Inflammatory macrophage treated with lipopolysaccharide for 4 hours (primary cell): ENCODE results near the gene FOXR1.

Experiments used
- DNase-seq: peaks from one replicate; pipeline ENCODE4 v3.0.0-alpha.2; 2020

Gene FOXR1

DNA sequence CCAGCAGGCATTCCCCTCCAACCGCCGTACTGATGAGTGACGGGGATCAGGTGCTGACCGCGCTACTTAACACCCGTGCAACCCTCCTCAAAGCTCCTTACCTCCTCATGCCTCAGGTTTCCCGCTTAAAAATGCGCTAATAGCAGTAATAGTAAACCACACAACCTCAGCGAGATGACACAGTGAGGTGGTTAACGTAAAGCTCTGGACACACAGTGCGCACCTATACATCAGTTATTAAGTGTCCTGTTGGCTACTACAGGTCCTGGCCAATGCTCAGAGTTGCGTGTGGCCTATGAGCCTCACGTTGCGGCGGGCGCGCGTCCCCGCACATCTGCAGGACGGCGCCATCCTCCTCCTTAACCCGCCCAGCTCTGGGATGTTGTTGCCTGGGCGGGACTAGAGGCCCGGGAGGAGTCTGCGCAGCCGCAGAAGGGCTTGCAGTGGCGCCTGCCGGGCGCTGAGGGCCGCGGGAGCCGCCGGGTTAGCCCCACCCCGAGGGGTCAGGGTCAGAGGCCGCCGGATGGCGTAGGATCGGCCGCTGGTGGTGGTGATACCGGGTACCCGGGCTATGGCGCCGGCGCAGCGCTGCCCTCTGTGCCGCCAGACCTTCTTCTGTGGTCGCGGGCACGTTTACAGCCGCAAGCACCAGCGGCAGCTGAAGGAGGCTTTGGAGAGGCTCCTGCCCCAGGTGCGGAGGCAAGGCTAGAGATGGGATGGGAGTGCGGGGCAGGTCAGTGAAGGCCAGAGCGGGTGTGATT is 26.2 kb downstream of the FOXR1 start, which contains the start of gene CENATAC:
Gene CENATAC, plus strand, starts transcription at position 512 of the 761 bp plus-strand sequence. Its CDS starts 60 bp downstream, at position 572.
- peak; percentile 96 for DNase-seq

DNA sequence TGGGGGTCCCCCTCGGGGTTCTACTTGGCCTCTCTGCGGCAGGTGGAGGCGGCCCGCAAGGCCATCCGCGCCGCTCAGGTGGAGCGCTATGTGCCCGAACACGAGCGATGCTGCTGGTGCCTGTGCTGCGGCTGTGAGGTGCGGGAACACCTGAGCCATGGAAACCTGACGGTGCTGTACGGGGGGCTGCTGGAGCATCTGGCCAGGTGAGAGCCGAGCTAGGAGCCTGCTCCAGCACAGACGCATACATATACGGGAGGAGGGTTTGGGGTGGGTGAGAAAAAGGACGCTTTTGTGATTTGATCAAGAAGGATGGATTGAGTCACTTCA is 26.8 kb downstream of the FOXR1 start:
- no peak for DNase-seq

- no peak for DNase-seq
These were observed 27.3 kb downstream of the FOXR1 start for GRCh38 chr11:118998822-118999221.

DNA sequence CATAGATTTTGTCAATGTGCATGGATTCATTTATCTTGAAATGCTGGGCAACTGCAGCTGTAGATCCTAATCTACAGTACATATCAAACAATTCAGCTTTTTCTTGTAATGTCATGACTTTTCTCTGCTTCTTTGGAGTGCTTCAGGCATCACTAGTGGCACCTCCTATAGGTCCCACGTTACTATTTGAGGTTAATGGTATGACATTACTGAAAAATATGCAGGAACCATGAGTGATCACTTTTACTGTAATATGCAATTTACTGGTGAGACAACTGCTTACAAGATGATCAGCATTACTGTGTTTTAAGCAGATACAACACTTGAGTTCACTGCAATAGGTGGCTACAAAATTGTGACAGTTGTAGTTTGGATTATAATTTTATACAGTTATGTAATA is 29.3 kb downstream of the FOXR1 start:
- no peak for DNase-seq

- DNase-seq: peak; percentile 37
These were observed 35.1 kb downstream of the FOXR1 start for GRCh38 chr11:119006656-119007055.

DNA sequence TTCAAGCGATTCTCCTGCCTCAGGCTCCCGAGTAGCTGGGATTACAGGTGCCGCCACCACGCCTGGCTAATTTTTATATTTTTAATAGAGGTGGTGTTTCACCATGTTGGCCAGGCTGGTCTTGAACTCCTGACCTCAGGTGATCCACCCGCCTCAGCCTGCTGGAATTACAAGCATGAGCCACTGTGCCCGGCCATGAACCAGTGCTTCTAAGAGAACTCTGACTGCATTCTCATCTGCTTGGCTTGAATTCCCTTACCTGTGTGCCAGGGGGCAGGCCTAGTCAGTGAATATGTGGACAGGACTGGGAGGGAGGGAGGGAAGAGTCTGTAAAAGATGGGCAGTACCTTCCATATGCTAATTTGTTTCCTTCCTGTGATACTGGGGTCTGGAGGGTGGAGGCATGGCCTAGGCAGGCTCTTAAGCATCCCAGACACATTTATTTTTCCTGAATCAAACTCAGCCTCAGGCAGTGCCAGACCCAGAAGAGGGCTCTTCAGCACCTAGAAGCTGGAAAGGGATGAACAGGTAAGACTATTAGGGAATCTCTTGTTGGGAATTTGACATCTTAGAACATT is 40.0 kb downstream of the FOXR1 start:
- DNase-seq: no peak

- DNase-seq: no peak
These were observed 41.1 kb downstream of the FOXR1 start for GRCh38 chr11:119012629-119013170.

GRCh38 chr11:119014209-119014924 is 42.8 kb downstream of the FOXR1 start:
- DNase-seq: no peak

DNA sequence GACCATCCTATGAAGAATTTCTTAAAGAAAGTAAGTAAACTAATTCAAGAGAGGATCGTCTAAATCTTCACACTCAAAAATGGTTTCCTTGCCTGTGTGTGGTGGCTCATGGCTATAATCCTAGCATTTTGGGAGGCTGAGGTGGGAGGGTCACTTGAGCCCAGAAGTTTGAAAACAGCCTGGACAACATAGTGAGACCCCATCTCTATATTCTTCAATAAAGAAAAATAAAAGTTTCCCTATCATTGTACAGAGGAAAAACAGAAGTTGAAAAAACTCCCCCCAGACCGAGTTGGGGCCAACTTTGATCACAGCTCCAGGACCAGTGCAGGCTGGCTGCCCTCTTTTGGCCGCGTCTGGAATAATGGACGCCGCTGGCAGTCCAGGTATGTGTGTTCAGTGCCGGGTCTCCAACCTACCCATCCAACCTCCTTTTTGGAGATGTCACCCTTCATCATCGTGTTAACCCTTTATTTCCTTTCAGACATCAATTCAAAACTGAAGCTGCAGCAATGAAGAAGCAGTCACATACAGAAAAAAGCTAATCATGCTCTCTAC is 43.6 kb downstream of the FOXR1 start:
- no peak for DNase-seq

DNA sequence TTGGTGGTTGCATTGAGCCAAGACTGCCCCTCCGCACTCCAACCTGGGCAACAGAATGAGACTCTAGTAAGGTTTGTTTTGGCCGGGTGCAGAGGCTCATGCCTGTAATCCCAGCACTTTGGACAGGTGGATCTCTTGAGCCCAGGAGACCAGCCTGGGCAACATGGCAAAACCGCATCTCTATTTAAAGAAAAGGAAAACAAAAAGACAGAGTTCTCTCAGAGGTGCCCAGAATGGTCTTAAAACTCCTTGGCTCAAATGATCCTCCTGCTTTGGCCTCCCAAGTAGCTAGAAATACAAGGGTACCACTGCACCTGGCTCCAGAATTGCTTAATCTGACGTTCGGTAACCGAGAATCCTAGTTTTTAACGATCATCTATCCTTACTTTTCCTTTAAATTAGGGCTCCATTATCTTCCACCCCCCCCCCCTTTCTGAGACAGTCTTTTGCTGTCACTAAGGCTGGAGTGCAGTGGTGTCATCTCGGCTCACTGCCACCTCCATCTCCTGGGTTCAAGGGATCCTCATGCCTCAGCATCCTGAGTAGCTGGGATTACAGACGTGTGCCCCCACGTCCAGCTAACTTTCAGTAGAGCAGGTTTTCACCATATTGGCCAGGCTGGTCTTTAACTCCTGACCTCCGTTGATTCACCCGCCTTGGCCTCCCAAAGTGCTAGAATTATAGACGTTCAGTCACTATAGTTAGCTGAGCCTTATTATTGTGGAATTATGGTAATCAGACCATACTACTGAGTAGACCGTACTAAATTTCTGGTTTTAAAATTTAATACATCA is 44.9 kb downstream of the FOXR1 start:
- no peak for DNase-seq

DNA sequence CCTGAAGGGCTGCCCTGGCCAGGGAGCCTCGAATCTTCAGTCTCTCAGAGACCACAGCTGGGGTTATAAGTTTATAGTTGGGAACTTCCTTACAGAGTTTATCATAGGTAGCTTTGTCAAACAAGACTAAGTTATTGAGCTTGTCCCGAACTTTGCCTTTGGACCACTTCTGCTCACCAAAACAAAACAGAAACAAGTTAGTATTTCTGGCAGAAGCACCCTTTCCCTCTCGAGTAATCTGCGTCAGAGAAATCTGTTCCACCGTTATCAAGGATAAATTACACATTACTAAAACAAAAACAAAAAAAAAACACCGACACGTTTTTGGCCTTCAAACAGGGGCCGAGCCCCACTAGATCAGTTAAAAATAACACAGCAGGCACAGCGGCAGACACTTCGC is 45.8 kb downstream of the FOXR1 start:
- DNase-seq: peak; percentile 25

DNA sequence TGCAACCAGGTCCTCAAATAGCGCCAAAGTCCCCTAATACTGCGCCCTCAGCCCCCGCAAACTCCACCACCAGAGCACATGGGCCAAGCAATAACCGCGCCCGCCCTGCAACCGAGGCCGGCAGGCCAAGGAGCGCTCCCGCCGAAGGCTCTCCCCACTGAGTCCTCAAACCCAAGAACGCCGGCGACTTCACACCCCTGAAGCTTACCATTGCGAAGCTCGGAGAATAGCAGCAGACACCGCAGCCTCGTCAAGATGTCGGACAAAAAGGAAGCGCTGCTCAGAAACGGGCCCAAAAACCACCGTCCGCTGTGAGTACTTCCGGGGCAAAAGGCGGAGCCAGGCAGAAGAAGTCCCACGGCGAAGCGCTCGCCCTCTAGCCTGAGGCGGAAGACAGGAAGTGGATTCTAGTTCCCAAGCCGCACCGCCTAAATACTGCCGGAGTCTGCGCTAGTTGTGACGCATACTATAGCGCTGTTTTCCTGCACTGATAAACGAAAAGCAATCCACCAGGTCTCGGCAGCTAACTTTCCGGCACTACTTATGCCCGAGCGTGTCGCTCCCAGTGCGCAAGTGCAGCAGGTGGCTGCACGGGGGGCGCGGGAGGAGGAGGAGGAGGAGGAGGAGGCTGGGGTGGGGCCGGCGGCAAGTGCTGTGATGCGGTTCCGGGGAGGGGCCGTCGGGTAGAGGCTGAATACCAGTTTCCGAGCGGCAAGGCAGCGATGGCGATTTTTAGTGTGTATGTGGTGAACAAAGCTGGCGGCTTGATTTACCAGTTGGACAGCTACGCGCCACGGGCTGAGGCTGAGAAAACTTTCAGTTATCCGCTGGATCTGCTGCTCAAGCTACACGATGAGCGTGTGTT is 46.7 kb downstream of the FOXR1 start, which contains the start of the genes RPS25 and TRAPPC4:
Gene RPS25, minus strand, starts transcription at position 270 of the 865 bp plus-strand sequence. Its CDS starts 59 bp downstream, at position 211.
Gene TRAPPC4, plus strand, starts transcription at position 693 of the 865 bp plus-strand sequence. Its CDS starts 30 bp downstream, at position 723.
- peak; percentile 97 for DNase-seq

DNA sequence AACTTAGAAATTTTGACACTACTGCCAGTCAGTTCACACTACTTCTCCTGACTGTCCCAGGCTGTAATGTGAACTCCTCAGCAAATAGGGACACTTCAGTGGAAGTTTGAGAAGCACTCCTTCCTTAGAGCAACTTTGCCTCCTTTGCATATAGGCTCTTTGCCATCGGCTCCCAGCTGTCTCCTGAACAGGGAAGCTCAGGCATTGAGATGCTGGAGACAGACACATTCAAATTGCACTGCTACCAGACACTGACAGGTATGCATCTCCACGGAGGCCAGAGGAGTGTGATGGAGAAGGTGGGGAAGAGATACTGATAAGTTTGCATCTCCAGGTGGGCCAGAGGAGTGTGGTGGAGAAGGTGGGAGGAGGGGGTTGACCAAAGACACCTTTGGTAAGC is 48.4 kb downstream of the FOXR1 start:
- DNase-seq: no peak

DNA sequence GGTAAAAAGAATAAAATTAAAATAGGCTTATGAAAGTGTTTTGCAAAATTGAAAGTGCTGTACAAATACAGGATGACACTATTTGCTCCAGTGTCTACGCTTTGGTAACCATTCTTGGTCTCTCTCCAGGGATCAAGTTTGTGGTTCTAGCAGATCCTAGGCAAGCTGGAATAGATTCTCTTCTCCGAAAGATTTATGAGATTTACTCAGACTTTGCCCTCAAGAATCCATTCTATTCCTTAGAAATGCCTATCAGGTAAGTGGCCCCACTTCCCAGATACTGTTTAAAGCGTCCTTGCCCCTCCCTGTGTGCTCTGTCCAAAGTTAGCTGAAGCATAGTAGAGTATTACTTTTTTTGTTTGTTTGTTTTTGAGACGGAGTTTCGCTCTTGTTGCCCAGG is 50.1 kb downstream of the FOXR1 start:
- no peak for DNase-seq

DNA sequence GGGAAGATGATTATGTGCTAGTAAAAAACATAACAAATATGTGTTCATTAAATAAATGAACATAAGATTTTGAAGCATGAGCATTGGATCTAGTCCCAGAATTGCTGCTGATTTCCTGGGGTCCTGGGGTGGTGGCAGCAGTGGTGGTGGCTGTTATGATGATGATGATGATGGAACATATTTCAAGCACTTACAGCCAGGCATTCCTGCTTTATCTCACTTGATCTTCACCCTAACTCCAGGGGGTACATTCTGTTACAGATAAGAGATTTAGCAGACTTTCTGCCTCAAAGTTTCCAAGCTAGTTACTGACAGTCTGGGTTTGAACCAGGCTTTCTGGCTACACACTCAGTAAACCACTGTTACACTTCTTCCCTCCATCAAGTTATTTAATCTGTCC is 52.2 kb downstream of the FOXR1 start:
- no peak for DNase-seq

DNA sequence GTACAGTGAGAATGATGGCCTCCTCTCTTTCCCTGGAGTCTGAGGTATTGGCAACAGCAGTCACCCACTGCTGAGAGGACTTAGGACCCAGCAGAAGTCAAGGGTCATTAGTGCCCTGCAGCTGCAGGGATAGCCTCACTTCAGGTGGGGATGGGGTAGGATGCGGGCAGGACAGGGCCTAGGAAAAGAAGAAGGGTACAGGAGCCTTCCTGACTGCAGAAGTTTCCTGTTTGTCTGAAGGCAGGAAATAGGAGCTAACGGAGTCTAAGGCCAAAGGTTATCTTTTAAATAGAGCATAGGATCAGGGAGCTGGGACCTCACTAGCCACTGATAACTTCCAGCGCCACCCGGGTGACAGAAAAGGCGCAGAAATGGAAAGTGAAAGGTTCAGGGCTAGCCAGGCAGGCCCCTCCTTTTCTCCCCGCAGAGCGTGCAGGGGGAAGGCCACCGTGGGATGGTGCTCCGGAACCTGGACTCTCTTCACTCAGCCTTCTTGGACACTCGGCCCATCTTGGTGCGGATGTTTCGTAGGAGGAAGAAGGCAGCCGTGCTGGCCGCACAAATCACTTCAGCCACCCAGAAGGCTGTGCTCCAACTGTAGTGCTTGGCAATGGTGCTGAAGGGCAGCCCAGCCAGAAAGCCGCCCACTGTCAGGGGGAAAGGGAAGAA is 53.0 kb downstream of the FOXR1 start:
- DNase-seq: no peak

DNA sequence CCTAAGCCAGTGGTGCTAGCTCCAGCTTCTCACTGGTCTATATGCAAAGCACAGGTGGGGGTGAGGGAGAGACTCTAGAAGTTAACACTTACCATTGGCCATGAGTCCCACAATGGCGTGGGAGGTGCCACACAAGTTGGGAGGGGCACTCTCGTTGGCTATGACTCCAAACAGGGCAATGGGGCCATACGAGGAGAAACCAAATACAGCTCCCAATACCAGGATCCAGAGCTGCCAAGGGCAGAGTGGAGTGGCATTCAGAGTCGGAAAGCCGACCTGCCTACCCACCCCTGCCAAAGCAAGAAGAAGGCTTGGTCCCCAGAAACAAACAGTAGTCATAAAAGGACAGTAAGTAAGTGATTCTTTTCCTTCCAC is 53.5 kb downstream of the FOXR1 start:
- no peak for DNase-seq

- DNase-seq: no peak
These were observed 54.0 kb downstream of the FOXR1 start for GRCh38 chr11:119025541-119025940.

- no peak for DNase-seq
These were observed 54.6 kb downstream of the FOXR1 start for GRCh38 chr11:119025978-119026766.

GRCh38 chr11:119026970-119027369 is 55.4 kb downstream of the FOXR1 start:
- DNase-seq: no peak
